Tibial nerve (tissue), 3 donors: ENCODE results near the gene PRLR.

Experiments
- CTCF ChIP-seq, 5 experiments: fragments of 200-600 bp in 3 of 5; fragments of 450-650 bp in 2 of 5; sonication (generic) in 3 of 5; IDR thresholded peaks; one replicate each; pipeline ENCODE4 v1.5.1; 2016 to 2019; ENCODE audit warnings: antibody characterized with exemption in 5 of 5, mild to moderate bottlenecking in 3 of 5, moderate library complexity in 2 of 5
- POLR2A ChIP-seq, 2 donors: fragments of 450-650 bp; IDR thresholded peaks; one replicate each; pipeline ENCODE4 v1.6.1; 2017; ENCODE audit warnings: antibody characterized with exemption in 2 of 2, mild to moderate bottlenecking in 2 of 2, moderate library complexity in 2 of 2

- TF ChIP-seq CTCF (IDR thresholded peaks at IDR 0.05) (no peak), POLR2A (IDR thresholded peaks at IDR 0.05) (no peak)
Measured at GRCh38 chr5:35197351-35197750, 32.9 kb downstream of the PRLR start.
